Testis (tissue), 3 donors: Measurements from ENCODE around the gene UBA1. TPM values are rescaled to one million over a fixed set of nuclear protein-coding genes. Genes with fewer than 3 reads are reported as not detected.

Experiments used
- DNase-seq: peaks from one replicate; pipeline ENCODE4 v3.0.0-alpha.2; 2019
- H3K27ac ChIP-seq, 2 donors: fragments of 200-600 bp; sonication (generic); one replicate each; pipeline ENCODE4 v1.5.1; 2019
- H3K27me3 ChIP-seq: fragments of 200-600 bp; sonication (generic); one replicate; pipeline ENCODE4 v1.5.1; 2019
- H3K36me3 ChIP-seq: fragments of 200-600 bp; sonication (generic); one replicate; pipeline ENCODE4 v1.5.1; 2017; ENCODE audit warnings: low read depth; ENCODE audit errors: missing control alignments
- H3K4me1 ChIP-seq: fragments of 200-600 bp; sonication (generic); one replicate; pipeline ENCODE4 v1.5.1; 2019
- H3K4me3 ChIP-seq, 2 donors: fragments of 200-600 bp; sonication (generic); one replicate each; pipeline ENCODE4 v1.5.1; 2017 to 2019
- H3K9me3 ChIP-seq: fragments of 200-600 bp; sonication (generic); one replicate; pipeline ENCODE4 v1.5.1; 2017
- CTCF ChIP-seq, 3 experiments: fragments of 450-650 bp in 2 of 3; fragments of 200-600 bp in 1 of 3; sonication (generic) in 1 of 3; IDR thresholded peaks; one replicate each; pipeline ENCODE4 v1.5.1; 2016 to 2019; ENCODE audit warnings: antibody characterized with exemption in 3 of 3, mild to moderate bottlenecking in 2 of 3, moderate library complexity in 1 of 3
- POLR2A ChIP-seq: fragments of 450-650 bp; IDR thresholded peaks from one replicate; pipeline ENCODE4 v1.6.1; 2017; ENCODE audit warnings: antibody characterized with exemption, mild to moderate bottlenecking, moderate library complexity
- WGBS, 2 donors: methylation state at CpG; one replicate each; pipeline ENCODE4 v1.1.5; 2018; 5-methylcytosine and 5-hydroxymethylcytosine counted together
- intact Hi-C: fragments of 100-400 bp; cut with DNase I; formaldehyde crosslinking; loops from one replicate; pipeline ENCODE4 v1.15.1; 2023; ENCODE audit warnings: low total_unique reads
- polyA plus RNA-seq: library from polyadenylated mRNA; stranded (reverse); fragments of 350-450 nt; fragmentation: Illumina TruSeq; extraction: RNeasy Lipid Tissue Mini Kit (QIAGEN cat#74804); gene quantifications from one replicate; pipeline ENCODE4 v1.2.3, GENCODE V29; 2014; ENCODE audit warnings: low read depth, low replicate concordance; ENCODE audit not compliant: insufficient read depth
- total RNA-seq, 2 donors: library from RNA; depleted of rRNA; stranded (reverse); fragments of >200 nt; gene quantifications; one replicate each; pipeline ENCODE4 v1.2.3, GENCODE V29; 2016

UBA1 gene
- total and polyA plus RNA-seq, 3 donors from 2014 or later: 207 to 338 (median 243) TPM

- H3K4me3 ChIP-seq: no peak overlapping the region
- H3K27me3 ChIP-seq: no peaks in the 10 kb centered on the region
- H3K27ac ChIP-seq: no peak overlapping the region
- intact Hi-C loops: no loop called here
- peaks cover 3% of the 10 kb centered on the region for H3K4me1 ChIP-seq
- H3K9me3 ChIP-seq: no peaks in the 10 kb centered on the region
- DNase-seq: peak; percentile 65
- WGBS, 2 donors: 80% methylated on average over 10 of the region's 13 CpGs; no CpG with 5 or more reads in 1 of the 2 donors
- no peak for TF ChIP-seq POLR2A
- TF ChIP-seq CTCF (IDR thresholded peaks at IDR 0.05): no peak
- no peaks in the 10 kb centered on the region for H3K36me3 ChIP-seq
These were observed 23.7 kb upstream of the UBA1 start for GRCh38 chrX:47169726-47170515.

- Histone ChIP-seq H3K4me1 (peaks cover 3% of the 10 kb centered on the region), H3K27ac (no peak overlapping the region), H3K4me3 (no peak overlapping the region), H3K9me3 (no peaks in the 10 kb centered on the region), H3K36me3 (no peaks in the 10 kb centered on the region), H3K27me3 (no peaks in the 10 kb centered on the region)
- intact Hi-C loops: no loop called here
- no peak for DNase-seq
- WGBS, 2 donors: 92 to 95% methylated on average over 6 to 28 of the region's 34 CpGs
- TF ChIP-seq POLR2A (no peak), CTCF (IDR thresholded peaks at IDR 0.05) (no peak)
These were observed 22.6 kb upstream of the UBA1 start for GRCh38 chrX:47170861-47171692.

GRCh38 chrX:47171996-47172395 is 21.6 kb upstream of the UBA1 start:
- no peak overlapping the region for H3K27ac ChIP-seq
- intact Hi-C loops: no loop called here
- 93 to 100% methylated on average over 1 to 2 of the region's 2 CpGs for WGBS, 2 donors
- TF ChIP-seq POLR2A: no peak
- TF ChIP-seq CTCF (IDR thresholded peaks at IDR 0.05): no peak
- peaks cover 3% of the 10 kb centered on the region for H3K4me1 ChIP-seq
- no peaks in the 10 kb centered on the region for H3K27me3 ChIP-seq
- H3K36me3 ChIP-seq: no peaks in the 10 kb centered on the region
- DNase-seq: no peak
- no peaks in the 10 kb centered on the region for H3K9me3 ChIP-seq
- no peak overlapping the region for H3K4me3 ChIP-seq

GRCh38 chrX:47172549-47172948 is 21.1 kb upstream of the UBA1 start:
- no peak for DNase-seq
- TF ChIP-seq CTCF (IDR thresholded peaks at IDR 0.05) (no peak), POLR2A (no peak)
- no peaks in the 10 kb centered on the region for H3K9me3 ChIP-seq
- peaks cover 3% of the 10 kb centered on the region for H3K4me1 ChIP-seq
- no peaks in the 10 kb centered on the region for H3K27me3 ChIP-seq
- H3K36me3 ChIP-seq: no peaks in the 10 kb centered on the region
- H3K27ac ChIP-seq: no peak overlapping the region
- WGBS, 2 donors: 86 to 87% methylated on average over 7 of the region's 7 CpGs
- intact Hi-C loops: no loop called here
- H3K4me3 ChIP-seq: no peak overlapping the region
